A673 (cell line): Measurements from ENCODE around the gene GABRB3.

ENCODE experiments used
- EZH2 ChIP-seq: fragments of 200-600 bp; sonication (generic); IDR thresholded peaks from 2 replicates; pipeline ENCODE4 v1.6.1; 2017; ENCODE audit warnings: borderline replicate concordance, low read depth, mild to moderate bottlenecking, mixed read lengths, antibody characterized with exemption, low read length; ENCODE audit not compliant: poor library complexity, severe bottlenecking
- TF ChIP-seq, protein P1 (sequence below): fragments of 300-800, 200-600 bp; sonication (generic); conservative IDR thresholded peaks from 2 replicates; pipeline ENCODE4 v1.5.1; 2017; ENCODE audit warnings: low read depth, mild to moderate bottlenecking, antibody characterized with exemption, low read length, moderate library complexity, mixed read lengths

DNA sequence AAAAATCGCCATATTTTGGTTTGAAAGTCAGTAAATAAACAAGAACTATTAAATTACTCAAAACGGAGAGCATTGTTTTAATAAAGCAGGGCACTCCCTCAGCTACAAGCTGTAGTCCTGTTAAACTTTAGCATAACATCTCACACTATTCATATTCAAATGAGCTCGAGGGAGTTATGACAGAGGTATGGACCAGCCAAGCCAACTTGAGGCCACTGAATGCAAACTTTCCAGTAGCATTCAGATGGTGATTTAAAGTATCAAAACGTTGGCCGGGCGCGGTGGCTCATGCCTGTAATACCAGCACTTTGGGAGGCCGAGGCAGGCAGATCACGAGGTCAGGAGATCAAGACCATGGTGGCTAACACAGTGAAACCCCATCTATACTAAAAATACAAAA lies 132.9 kb downstream of the GABRB3 start:
- TF ChIP-seq, protein P1, sequence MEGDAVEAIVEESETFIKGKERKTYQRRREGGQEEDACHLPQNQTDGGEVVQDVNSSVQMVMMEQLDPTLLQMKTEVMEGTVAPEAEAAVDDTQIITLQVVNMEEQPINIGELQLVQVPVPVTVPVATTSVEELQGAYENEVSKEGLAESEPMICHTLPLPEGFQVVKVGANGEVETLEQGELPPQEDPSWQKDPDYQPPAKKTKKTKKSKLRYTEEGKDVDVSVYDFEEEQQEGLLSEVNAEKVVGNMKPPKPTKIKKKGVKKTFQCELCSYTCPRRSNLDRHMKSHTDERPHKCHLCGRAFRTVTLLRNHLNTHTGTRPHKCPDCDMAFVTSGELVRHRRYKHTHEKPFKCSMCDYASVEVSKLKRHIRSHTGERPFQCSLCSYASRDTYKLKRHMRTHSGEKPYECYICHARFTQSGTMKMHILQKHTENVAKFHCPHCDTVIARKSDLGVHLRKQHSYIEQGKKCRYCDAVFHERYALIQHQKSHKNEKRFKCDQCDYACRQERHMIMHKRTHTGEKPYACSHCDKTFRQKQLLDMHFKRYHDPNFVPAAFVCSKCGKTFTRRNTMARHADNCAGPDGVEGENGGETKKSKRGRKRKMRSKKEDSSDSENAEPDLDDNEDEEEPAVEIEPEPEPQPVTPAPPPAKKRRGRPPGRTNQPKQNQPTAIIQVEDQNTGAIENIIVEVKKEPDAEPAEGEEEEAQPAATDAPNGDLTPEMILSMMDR = no peak
- no peak for TF ChIP-seq EZH2
